K562 (cell line): ENCODE results near the gene FOXO3. TPM values are rescaled to one million over a fixed set of nuclear protein-coding genes. Genes with fewer than 3 reads are reported as not detected.

Source experiments
- ATAC-seq: fragments of 200-7000 bp; cut with Tn5 transposase; 3 replicates; pipeline ENCODE4 v1.9.1; 2020; ENCODE audit warnings: moderate library complexity
- BruUV-seq: library from RNA; stranded (reverse); fragments of 400-500 nt; replicated peaks from 2 replicates; lab custom pipeline; 2021; lab: Mats Ljungman, UMichigan
- CTCF ChIA-PET: fragments of 300-600 bp; formaldehyde crosslinking; extraction: SDS; loops from one replicate; lab custom pipeline; 2021; ENCODE audit warnings: low intra/inter-chr PET ratio; lab: Yijun Ruan, JAX
- POLR2A ChIA-PET: fragments of 300-600, 350-650 bp; sonication (Branson Sonifier 250); formaldehyde crosslinking; extraction: SDS; loops from one replicate; lab custom pipeline; 2021; ENCODE audit warnings: antibody characterized with exemption, inconsistent platforms; lab: Yijun Ruan, JAX
- DNase-seq, 4 experiments: peaks; one replicate each; pipeline versions ENCODE4 v3.0.0 to v3.0.0-alpha.2; 2011 to 2018; ENCODE audit warnings: low spot score in 3 of 4, mixed read lengths in 3 of 4; ENCODE audit errors: extremely low read depth in 1 of 4
- FAIRE-seq: peaks from 2 replicates; lab custom pipeline; 2011; peaks lifted over from hg19 to GRCh38; lab: Jason Lieb, UNC
- H2AFZ ChIP-seq: 2 replicates; pipeline ENCODE4 v1.6.0; 2011; ENCODE audit warnings: low read depth, low read length, control low read depth, inconsistent platforms
- H3K27ac ChIP-seq: fragments of 200-600 bp; 3 replicates; pipeline ENCODE4 v1.8.0; 2011; ENCODE audit warnings: low read depth, mild to moderate bottlenecking, control low read depth, inconsistent platforms, low read length, moderate library complexity, mixed read lengths; ENCODE audit errors: extremely low read depth
- H3K27me3 ChIP-seq, 2 experiments: fragments of 300-600 bp in 1 of 2; 2 replicates in 1 of 2; 3 replicates in 1 of 2; pipeline versions ENCODE4 v1.6.0 to v1.8.0; 2011; ENCODE audit warnings: inconsistent platforms in 2 of 2, low read length in 2 of 2, mild to moderate bottlenecking in 1 of 2, mixed read lengths in 1 of 2, moderate library complexity in 1 of 2; ENCODE audit not compliant: control insufficient read depth in 2 of 2, insufficient read depth in 2 of 2
- H3K36me3 ChIP-seq: fragments of 300-600 bp; 3 replicates; pipeline ENCODE4 v1.8.0; 2011; ENCODE audit warnings: mild to moderate bottlenecking, low read length, inconsistent platforms; ENCODE audit not compliant: control insufficient read depth, insufficient read depth
- H3K4me1 ChIP-seq, 2 experiments: fragments of 200-600 bp in 1 of 2; replicated peaks in 1 of 2; 2 replicates in 1 of 2; 3 replicates in 1 of 2; pipeline versions ENCODE4 v1.5.1 to v1.8.0; 2011; ENCODE audit warnings: inconsistent platforms in 2 of 2, low read length in 2 of 2, mild to moderate bottlenecking in 1 of 2, mixed read lengths in 1 of 2, moderate library complexity in 1 of 2; ENCODE audit not compliant: control insufficient read depth in 2 of 2, insufficient read depth in 2 of 2
- H3K4me2 ChIP-seq: 2 replicates; pipeline ENCODE4 v1.6.1; 2011; ENCODE audit warnings: low read length, control low read depth, inconsistent platforms, mixed read lengths; ENCODE audit not compliant: insufficient read depth
- H3K4me3 ChIP-seq: fragments of 200-600 bp; sonication (generic), shearing (Covaris generic); 2 replicates; pipeline ENCODE4 v1.5.1; 2016; ENCODE audit warnings: control low read depth, inconsistent platforms
- H3K79me2 ChIP-seq: fragments of 200-600 bp; 3 replicates; pipeline ENCODE4 v1.8.0; 2011; ENCODE audit warnings: low read length, inconsistent platforms; ENCODE audit not compliant: control insufficient read depth, insufficient read depth
- H3K9ac ChIP-seq, 2 experiments: 2 replicates each; pipeline versions ENCODE4 v1.6.0 to v1.6.1; 2011; ENCODE audit warnings: low read depth in 2 of 2, low read length in 2 of 2, control low read depth in 1 of 2, inconsistent platforms in 1 of 2, mild to moderate bottlenecking in 1 of 2, mixed read lengths in 1 of 2; ENCODE audit not compliant: insufficient read depth in 1 of 2
- H3K9me1 ChIP-seq: one replicate; pipeline ENCODE4 v1.6.0; 2011; ENCODE audit warnings: inconsistent platforms, mild to moderate bottlenecking, low read length, moderate library complexity; ENCODE audit not compliant: control insufficient read depth, insufficient read depth
- H3K9me3 ChIP-seq: replicated peaks from 2 replicates; pipeline ENCODE4 v1.5.1; 2011; ENCODE audit warnings: low read depth, low read length, inconsistent platforms; ENCODE audit not compliant: control insufficient read depth, insufficient read depth
- H4K20me1 ChIP-seq: replicated peaks from 2 replicates; pipeline ENCODE4 v1.6.1; 2011; ENCODE audit warnings: low read length, inconsistent platforms, mixed read lengths; ENCODE audit not compliant: control insufficient read depth, insufficient read depth
- CREM ChIP-seq: IDR thresholded peaks from 2 replicates; pipeline ENCODE4 v1.6.1; 2014; ENCODE audit warnings: antibody characterized with exemption, low read depth
- DIDO1 ChIP-seq: fragments of 450-650 bp; IDR thresholded peaks from 2 replicates; pipeline ENCODE4 v1.6.1; 2016; ENCODE audit warnings: low read depth, missing biosample characterization, missing genetic modification characterization
- ETV1 ChIP-seq: fragments of 450-650 bp; conservative IDR thresholded peaks from 2 replicates; pipeline ENCODE4 v1.6.1; 2016; ENCODE audit warnings: missing genetic modification characterization, control low read depth, low read depth, missing compliant biosample characterization
- WGBS: fragments of 100-300 bp; shearing (Covaris generic); methylation state at CpG from one replicate; pipeline ENCODE4 v1.1.6; 2016; ENCODE audit warnings: low coverage, mixed read lengths; ENCODE audit not compliant: insufficient coverage; ENCODE audit errors: missing lambda C conversion rate; 5-methylcytosine and 5-hydroxymethylcytosine counted together
- in situ Hi-C: fragments of 300-500 bp; cut with MboI; formaldehyde crosslinking; loops from 4 replicates; pipeline ENCODE4 v1.15.0; 2018; ENCODE audit warnings: inconsistent platforms, mixed read lengths
- intact Hi-C: fragments of 100-400 bp; cut with micrococcal nuclease; formaldehyde crosslinking; loops from 2 replicates; pipeline ENCODE4 v1.14.2; 2022
- polyA plus RNA-seq, 8 experiments: library from polyadenylated mRNA; depleted of rRNA in 4 of 8; stranded (reverse) in 5 of 8; unstranded in 3 of 8; fragments of >200 nt; fragmentation: Nextera tagmentation in 2 of 8; fragmentation: Illumina TruSeq in 1 of 8; extraction: Ambion mirVana in 2 of 8; extraction: Trizol in 1 of 8; gene quantifications; 2 replicates each; pipeline versions ENCODE4 v1.2.1 to v1.2.3, GENCODE V29; 2011 to 2014; ENCODE audit warnings: inconsistent platforms in 1 of 8, missing spikeins in 1 of 8
- total RNA-seq, 7 experiments: library from RNA; depleted of rRNA in 6 of 7; stranded (reverse); fragments of >200 nt in 6 of 7; fragmentation: Illumina TruSeq in 2 of 7; extraction: Trizol in 2 of 7; gene quantifications; 2 replicates each; pipeline versions ENCODE4 v1.2.1 to v1.2.3, GENCODE V29; 2011 to 2021; ENCODE audit warnings: low replicate concordance in 1 of 7
- TF ChIP-seq, protein P1 (sequence below): fragments of 250-450 bp; sonication (Bioruptor Pico); IDR thresholded peaks from 2 replicates; pipeline ENCODE4 v1.8.0; 2022; ENCODE audit warnings: inconsistent platforms, mild to moderate bottlenecking, moderate library complexity, borderline replicate concordance
- TF ChIP-seq, protein P2 (sequence below): fragments of 150-350 bp; conservative IDR thresholded peaks from 2 replicates; pipeline ENCODE4 v1.6.1; 2014; ENCODE audit warnings: low read length
- TF ChIP-seq, protein P3 (sequence below): fragments of 450-650 bp; formaldehyde crosslinking; IDR thresholded peaks from 2 replicates; pipeline ENCODE4 v1.4.0; 2020; ENCODE audit warnings: mild to moderate bottlenecking, moderate library complexity

FOXO3 gene
- total and polyA plus RNA-seq, 9 of the 15 experiments (the other 6 are each of a cell fraction or from before 2014, with no cell fraction given): 3.0 to 14.6 (median 6.0) TPM

DNA sequence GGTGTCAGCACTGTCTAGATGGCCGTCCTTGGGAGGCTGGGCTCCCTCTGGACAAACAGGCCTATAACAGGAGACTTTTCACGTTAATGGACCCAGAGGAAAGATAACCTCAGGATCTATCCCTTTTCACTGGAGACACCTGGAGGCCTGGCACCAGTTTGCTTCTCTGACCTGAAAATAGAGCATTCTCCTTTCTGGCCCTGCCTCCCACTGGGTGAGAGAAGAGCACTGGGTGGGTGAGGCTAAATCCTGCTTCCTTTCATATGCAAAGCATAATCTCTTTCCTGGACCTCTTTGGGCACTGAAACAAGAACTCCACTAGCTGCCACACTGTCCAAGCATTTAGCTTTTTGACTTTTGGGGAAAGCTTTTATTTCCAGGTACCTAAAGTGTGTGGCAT is 78.3 kb downstream of the FOXO3 start:
- intact Hi-C loops (no loop called here), in situ Hi-C loops (no loop called here)
- BruUV-seq: no TSS peak
- ATAC-seq (no peak), DNase-seq (no peak), FAIRE-seq (no peak)
- Histone ChIP-seq H3K4me1 (peaks cover 0 to 3% of the 10 kb centered on the region in 2 experiments; a peak in 2 of 5 replicates), H3K27me3 (peaks cover 0 to 4% of the 10 kb centered on the region in 2 experiments; a peak in 1 of 5 replicates), H3K9ac (no peak overlapping the region), H2AFZ (no peak overlapping the region), H3K9me3 (no peaks in the 10 kb centered on the region), H3K9me1 (no peaks in the 10 kb centered on the region), H4K20me1 (peaks cover 26% of the 10 kb centered on the region), H3K4me2 (no peak overlapping the region), H3K4me3 (no peak overlapping the region), H3K36me3 (no peaks in the 10 kb centered on the region), H3K27ac (no peak overlapping the region), H3K79me2 (peaks cover 4% of the 10 kb centered on the region; the same call in 1 of the 3 replicates)
- TF ChIP-seq, protein P1, sequence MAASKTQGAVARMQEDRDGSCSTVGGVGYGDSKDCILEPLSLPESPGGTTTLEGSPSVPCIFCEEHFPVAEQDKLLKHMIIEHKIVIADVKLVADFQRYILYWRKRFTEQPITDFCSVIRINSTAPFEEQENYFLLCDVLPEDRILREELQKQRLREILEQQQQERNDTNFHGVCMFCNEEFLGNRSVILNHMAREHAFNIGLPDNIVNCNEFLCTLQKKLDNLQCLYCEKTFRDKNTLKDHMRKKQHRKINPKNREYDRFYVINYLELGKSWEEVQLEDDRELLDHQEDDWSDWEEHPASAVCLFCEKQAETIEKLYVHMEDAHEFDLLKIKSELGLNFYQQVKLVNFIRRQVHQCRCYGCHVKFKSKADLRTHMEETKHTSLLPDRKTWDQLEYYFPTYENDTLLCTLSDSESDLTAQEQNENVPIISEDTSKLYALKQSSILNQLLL (CRISPR knock-in tag): no peak
- TF ChIP-seq CREM: no peak
- TF ChIP-seq, protein P2, sequence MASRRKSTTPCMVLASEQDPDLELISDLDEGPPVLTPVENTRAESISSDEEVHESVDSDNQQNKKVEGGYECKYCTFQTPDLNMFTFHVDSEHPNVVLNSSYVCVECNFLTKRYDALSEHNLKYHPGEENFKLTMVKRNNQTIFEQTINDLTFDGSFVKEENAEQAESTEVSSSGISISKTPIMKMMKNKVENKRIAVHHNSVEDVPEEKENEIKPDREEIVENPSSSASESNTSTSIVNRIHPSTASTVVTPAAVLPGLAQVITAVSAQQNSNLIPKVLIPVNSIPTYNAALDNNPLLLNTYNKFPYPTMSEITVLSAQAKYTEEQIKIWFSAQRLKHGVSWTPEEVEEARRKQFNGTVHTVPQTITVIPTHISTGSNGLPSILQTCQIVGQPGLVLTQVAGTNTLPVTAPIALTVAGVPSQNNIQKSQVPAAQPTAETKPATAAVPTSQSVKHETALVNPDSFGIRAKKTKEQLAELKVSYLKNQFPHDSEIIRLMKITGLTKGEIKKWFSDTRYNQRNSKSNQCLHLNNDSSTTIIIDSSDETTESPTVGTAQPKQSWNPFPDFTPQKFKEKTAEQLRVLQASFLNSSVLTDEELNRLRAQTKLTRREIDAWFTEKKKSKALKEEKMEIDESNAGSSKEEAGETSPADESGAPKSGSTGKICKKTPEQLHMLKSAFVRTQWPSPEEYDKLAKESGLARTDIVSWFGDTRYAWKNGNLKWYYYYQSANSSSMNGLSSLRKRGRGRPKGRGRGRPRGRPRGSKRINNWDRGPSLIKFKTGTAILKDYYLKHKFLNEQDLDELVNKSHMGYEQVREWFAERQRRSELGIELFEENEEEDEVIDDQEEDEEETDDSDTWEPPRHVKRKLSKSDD: no peak
- no peak for TF ChIP-seq ETV1 (tag)
- TF ChIP-seq, protein P3, sequence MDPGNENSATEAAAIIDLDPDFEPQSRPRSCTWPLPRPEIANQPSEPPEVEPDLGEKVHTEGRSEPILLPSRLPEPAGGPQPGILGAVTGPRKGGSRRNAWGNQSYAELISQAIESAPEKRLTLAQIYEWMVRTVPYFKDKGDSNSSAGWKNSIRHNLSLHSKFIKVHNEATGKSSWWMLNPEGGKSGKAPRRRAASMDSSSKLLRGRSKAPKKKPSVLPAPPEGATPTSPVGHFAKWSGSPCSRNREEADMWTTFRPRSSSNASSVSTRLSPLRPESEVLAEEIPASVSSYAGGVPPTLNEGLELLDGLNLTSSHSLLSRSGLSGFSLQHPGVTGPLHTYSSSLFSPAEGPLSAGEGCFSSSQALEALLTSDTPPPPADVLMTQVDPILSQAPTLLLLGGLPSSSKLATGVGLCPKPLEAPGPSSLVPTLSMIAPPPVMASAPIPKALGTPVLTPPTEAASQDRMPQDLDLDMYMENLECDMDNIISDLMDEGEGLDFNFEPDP (CRISPR knock-in tag): no peak
- TF ChIP-seq DIDO1 (tag): no peak
- ChIA-PET POLR2A (interaction anchor here (0.9 to 1.5 kb wide), 2 partner anchors 10 to 11 kb away, joined by 3 to 7 read pairs; no protein-coding TSS in a partner anchor), CTCF (no interaction called here)
- WGBS: 48% methylated on average over 2 of the region's 2 CpGs
